ENCODE data around the gene MYH6. TPM values are rescaled to one million over a fixed set of nuclear protein-coding genes. Genes with fewer than 3 reads are reported as not detected.
"Not testable (repeated sequence)": the region's sequence is repeated elsewhere in the genome, so short reads cannot be mapped to it uniquely, and the experiment has no call there.

Gene MYH6
- total RNA-seq, 1 donor: not detected

GRCh38 chr14:23428686-23429495 lies 20.8 kb upstream of the MYH6 start:
- Histone ChIP-seq H3K4me1 (ENCODE audit: insufficient read depth, low read length) (no peaks in the 10 kb centered on the region), H3K36me3 (ENCODE audit: insufficient read depth, low read length) (no peaks in the 10 kb centered on the region), H3K27ac (ENCODE audit: low read depth, low read length) (no peak overlapping the region), H3K4me3 (ENCODE audit: insufficient read depth, low read length) (no peak overlapping the region), H3K79me2 (ENCODE audit: insufficient read depth, low read length) (no peaks in the 10 kb centered on the region), H3K9me3 (ENCODE audit: low read depth, low read length) (no peaks in the 10 kb centered on the region), H3K4me2 (ENCODE audit: insufficient read depth, low read length) (no peak overlapping the region), H2AFZ (ENCODE audit: low read length) (no peak overlapping the region), H3K27me3 (ENCODE audit: insufficient read depth, low read length) (peaks cover 5% of the 10 kb centered on the region), H4K20me1 (ENCODE audit: insufficient read depth, low read length) (no peaks in the 10 kb centered on the region)
- no peak for DNase-seq (ENCODE audit: insufficient read length, low spot score, missing footprints)
- TF ChIP-seq, protein P1, sequence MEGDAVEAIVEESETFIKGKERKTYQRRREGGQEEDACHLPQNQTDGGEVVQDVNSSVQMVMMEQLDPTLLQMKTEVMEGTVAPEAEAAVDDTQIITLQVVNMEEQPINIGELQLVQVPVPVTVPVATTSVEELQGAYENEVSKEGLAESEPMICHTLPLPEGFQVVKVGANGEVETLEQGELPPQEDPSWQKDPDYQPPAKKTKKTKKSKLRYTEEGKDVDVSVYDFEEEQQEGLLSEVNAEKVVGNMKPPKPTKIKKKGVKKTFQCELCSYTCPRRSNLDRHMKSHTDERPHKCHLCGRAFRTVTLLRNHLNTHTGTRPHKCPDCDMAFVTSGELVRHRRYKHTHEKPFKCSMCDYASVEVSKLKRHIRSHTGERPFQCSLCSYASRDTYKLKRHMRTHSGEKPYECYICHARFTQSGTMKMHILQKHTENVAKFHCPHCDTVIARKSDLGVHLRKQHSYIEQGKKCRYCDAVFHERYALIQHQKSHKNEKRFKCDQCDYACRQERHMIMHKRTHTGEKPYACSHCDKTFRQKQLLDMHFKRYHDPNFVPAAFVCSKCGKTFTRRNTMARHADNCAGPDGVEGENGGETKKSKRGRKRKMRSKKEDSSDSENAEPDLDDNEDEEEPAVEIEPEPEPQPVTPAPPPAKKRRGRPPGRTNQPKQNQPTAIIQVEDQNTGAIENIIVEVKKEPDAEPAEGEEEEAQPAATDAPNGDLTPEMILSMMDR (IDR thresholded peaks at IDR 0.05; ENCODE audit: extremely low read depth, low read depth, low read length): no peak

DNA sequence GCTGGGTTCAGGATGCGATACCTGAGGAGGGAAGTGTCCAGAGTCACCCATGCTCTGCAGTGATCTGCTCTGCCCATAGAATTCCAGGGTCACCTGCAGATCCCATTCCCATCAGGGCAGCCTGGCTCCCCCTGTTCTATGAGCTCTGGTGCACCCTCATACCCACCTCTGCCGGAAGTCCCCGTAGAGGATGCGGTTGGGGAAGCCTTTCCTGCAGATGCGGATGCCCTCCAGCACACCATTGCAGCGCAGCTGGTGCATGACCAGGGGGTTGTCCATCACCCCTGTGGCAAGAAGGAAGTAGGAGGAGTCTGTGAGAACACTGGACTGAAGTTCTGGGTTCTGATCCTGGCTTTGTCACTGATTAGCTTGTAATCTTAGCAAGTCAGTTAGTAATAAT lies 17.7 kb upstream of the MYH6 start:
- H3K36me3 ChIP-seq (ENCODE audit: insufficient read depth, low read length); H4K20me1 ChIP-seq (ENCODE audit: insufficient read depth, low read length); H3K9me3 ChIP-seq (ENCODE audit: low read depth, low read length): not testable (repeated sequence)

DNA sequence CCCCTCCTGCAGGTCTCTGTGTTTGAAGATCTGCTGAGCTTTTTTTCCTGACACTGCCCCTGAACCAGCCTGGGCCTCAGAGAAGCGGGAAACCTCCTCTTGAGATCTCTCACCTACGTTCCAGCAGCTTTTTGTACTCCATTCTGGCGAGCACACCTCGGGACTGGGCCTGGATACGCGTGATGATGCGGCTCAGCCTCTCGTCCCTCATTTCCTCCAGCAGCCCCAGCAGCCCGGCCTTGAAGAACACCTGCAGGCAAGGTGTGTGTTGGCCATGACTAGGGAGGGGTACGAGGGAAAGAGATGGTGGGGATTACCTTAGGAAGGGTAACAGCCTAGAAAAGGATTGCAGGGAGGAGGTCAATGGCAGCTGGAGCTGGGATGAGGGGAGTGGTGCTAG lies 17.1 kb upstream of the MYH6 start:
- Histone ChIP-seq H3K4me2 (ENCODE audit: insufficient read depth, low read length) (no peak overlapping the region), H3K36me3 (ENCODE audit: insufficient read depth, low read length) (no peaks in the 10 kb centered on the region), H3K27me3 (ENCODE audit: insufficient read depth, low read length) (peaks cover 3% of the 10 kb centered on the region), H3K4me3 (ENCODE audit: insufficient read depth, low read length) (no peak overlapping the region), H3K4me1 (ENCODE audit: insufficient read depth, low read length) (no peaks in the 10 kb centered on the region), H3K79me2 (ENCODE audit: insufficient read depth, low read length) (no peaks in the 10 kb centered on the region), H2AFZ (ENCODE audit: low read length) (no peak overlapping the region), H4K20me1 (ENCODE audit: insufficient read depth, low read length) (no peaks in the 10 kb centered on the region), H3K9me3 (ENCODE audit: low read depth, low read length) (no peaks in the 10 kb centered on the region), H3K27ac (ENCODE audit: low read depth, low read length) (no peak overlapping the region)
- no peak for DNase-seq (ENCODE audit: insufficient read length, low spot score, missing footprints)
- TF ChIP-seq, protein P1 (IDR thresholded peaks at IDR 0.05; ENCODE audit: extremely low read depth, low read depth, low read length): no peak

More for the DNA sequence above, 17.7 kb upstream of the MYH6 start:
- not testable (repeated sequence) for H3K79me2 ChIP-seq (ENCODE audit: insufficient read depth, low read length); H2AFZ ChIP-seq (ENCODE audit: low read length); H3K4me1 ChIP-seq (ENCODE audit: insufficient read depth, low read length); H3K4me3 ChIP-seq (ENCODE audit: insufficient read depth, low read length); H3K27ac ChIP-seq (ENCODE audit: low read depth, low read length); H3K4me2 ChIP-seq (ENCODE audit: insufficient read depth, low read length); DNase-seq (ENCODE audit: insufficient read length, low spot score, missing footprints); H3K27me3 ChIP-seq (ENCODE audit: insufficient read depth, low read length)

GRCh38 chr14:23423657-23424056 lies 15.6 kb upstream of the MYH6 start:
- no peaks in the 10 kb centered on the region for H3K9me3 ChIP-seq (ENCODE audit: low read depth, low read length)
- DNase-seq (ENCODE audit: insufficient read length, low spot score, missing footprints): no peak
- TF ChIP-seq, protein P1 (IDR thresholded peaks at IDR 0.05; ENCODE audit: extremely low read depth, low read depth, low read length): no peak

More at GRCh38 chr14:23423657-23424056, 15.6 kb upstream of the MYH6 start:
- Histone ChIP-seq H3K4me3 (ENCODE audit: insufficient read depth, low read length) (no peak overlapping the region), H3K79me2 (ENCODE audit: insufficient read depth, low read length) (no peaks in the 10 kb centered on the region), H3K36me3 (ENCODE audit: insufficient read depth, low read length) (no peaks in the 10 kb centered on the region), H2AFZ (ENCODE audit: low read length) (no peak overlapping the region), H3K4me2 (ENCODE audit: insufficient read depth, low read length) (no peak overlapping the region), H3K27me3 (ENCODE audit: insufficient read depth, low read length) (peaks cover 2% of the 10 kb centered on the region), H4K20me1 (ENCODE audit: insufficient read depth, low read length) (no peaks in the 10 kb centered on the region), H3K4me1 (ENCODE audit: insufficient read depth, low read length) (no peaks in the 10 kb centered on the region), H3K27ac (ENCODE audit: low read depth, low read length) (no peak overlapping the region)
